GM19328 (cell line): ENCODE data around the gene CDK5RAP2.

ENCODE experiments used
- ATAC-seq: cut with Tn5 transposase; IDR thresholded peaks from one replicate; pipeline ENCODE4 v1.9.1; 2021; ENCODE audit warnings: mild to moderate bottlenecking, moderate library complexity; ENCODE audit not compliant: unreplicated experiment

The CDK5RAP2 gene

GRCh38 chr9:120439926-120440325, 140.0 kb downstream of the CDK5RAP2 start:
- ATAC-seq: no peak

- ATAC-seq: no peak
These were observed 141.0 kb downstream of the CDK5RAP2 start for GRCh38 chr9:120438836-120439546.

- no peak for ATAC-seq
These were observed 141.9 kb downstream of the CDK5RAP2 start for GRCh38 chr9:120438111-120438510.

GRCh38 chr9:120436983-120437475, 142.9 kb downstream of the CDK5RAP2 start:
- ATAC-seq: no peak

- ATAC-seq: no peak
These were observed 143.5 kb downstream of the CDK5RAP2 start for GRCh38 chr9:120436446-120436845.

- ATAC-seq: no peak
These were observed 144.9 kb downstream of the CDK5RAP2 start for GRCh38 chr9:120435091-120435490.

- no peak for ATAC-seq
These were observed 145.4 kb downstream of the CDK5RAP2 start for GRCh38 chr9:120434532-120434931.

GRCh38 chr9:120433701-120434100, 146.3 kb downstream of the CDK5RAP2 start:
- no peak for ATAC-seq

GRCh38 chr9:120432600-120432999, 147.4 kb downstream of the CDK5RAP2 start:
- no peak for ATAC-seq

GRCh38 chr9:120431268-120431667, 148.7 kb downstream of the CDK5RAP2 start:
- ATAC-seq: no peak

- no peak for ATAC-seq
These were observed 155.7 kb downstream of the CDK5RAP2 start for GRCh38 chr9:120424248-120424647.

- ATAC-seq: no peak
These were observed 156.2 kb downstream of the CDK5RAP2 start for GRCh38 chr9:120423812-120424211.

- no peak for ATAC-seq
These were observed 158.0 kb downstream of the CDK5RAP2 start for GRCh38 chr9:120421977-120422376.

- ATAC-seq: no peak
These were observed 161.7 kb downstream of the CDK5RAP2 start for GRCh38 chr9:120418315-120418714.

- no peak for ATAC-seq
These were observed 163.1 kb downstream of the CDK5RAP2 start for GRCh38 chr9:120416781-120417427.

GRCh38 chr9:120413121-120414048, 166.6 kb downstream of the CDK5RAP2 start:
- ATAC-seq: no peak

- ATAC-seq: no peak
These were observed 167.5 kb downstream of the CDK5RAP2 start for GRCh38 chr9:120412425-120412951.

GRCh38 chr9:120411862-120412424, 168.0 kb downstream of the CDK5RAP2 start:
- no peak for ATAC-seq

- ATAC-seq: no peak
These were observed 169.0 kb downstream of the CDK5RAP2 start for GRCh38 chr9:120410925-120411501.

- ATAC-seq: no peak
These were observed 171.2 kb downstream of the CDK5RAP2 start for GRCh38 chr9:120408680-120409258.
